SK-N-SH (cell line): ENCODE measurements around the gene IER3IP1. TPM values are rescaled to one million over a fixed set of nuclear protein-coding genes. Genes with fewer than 3 reads are reported as not detected.

ENCODE experiments used
- CTCF ChIA-PET: fragments of 300-600, 350-600 bp; formaldehyde crosslinking; extraction: SDS; loops from one replicate; lab custom pipeline; 2021; lab: Yijun Ruan, JAX
- POLR2A ChIA-PET: fragments of 350-600 bp; sonication (Branson Sonifier 250); formaldehyde crosslinking; extraction: SDS; loops from one replicate; lab custom pipeline; 2020; ENCODE audit warnings: antibody characterized with exemption, inconsistent platforms; lab: Yijun Ruan, JAX
- DNase-seq: peaks from one replicate; pipeline ENCODE4 v3.0.0; 2012
- H2AFZ ChIP-seq: fragments of 200-600 bp; sonication (generic); 2 replicates; pipeline ENCODE4 v1.8.1; 2016; ENCODE audit warnings: antibody characterized with exemption, mild to moderate bottlenecking, low read depth
- H3F3A ChIP-seq: fragments of 200-600 bp; sonication (generic); replicated peaks from 2 replicates; pipeline ENCODE3; 2016; ENCODE audit warnings: antibody characterized with exemption, mild to moderate bottlenecking; ENCODE audit not compliant: insufficient read depth
- H3K27ac ChIP-seq, 2 experiments: fragments of 200-500 bp in 1 of 2; fragments of 200-600 bp in 1 of 2; sonication (Bioruptor generic) in 1 of 2; sonication (generic), shearing (Covaris generic) in 1 of 2; 2 replicates each; pipeline versions ENCODE4 v1.5.1 to v1.6.1; 2014 to 2016; ENCODE audit warnings: low read depth in 2 of 2, inconsistent platforms in 1 of 2, low read length in 1 of 2, mild to moderate bottlenecking in 1 of 2, mixed read lengths in 1 of 2
- H3K27me3 ChIP-seq: fragments of 200-600 bp; sonication (generic), shearing (Covaris generic); 2 replicates; pipeline ENCODE4 v1.6.1; 2016; ENCODE audit warnings: mixed run types; ENCODE audit not compliant: insufficient read depth
- H3K36me3 ChIP-seq, 2 experiments: fragments of 200-500 bp in 1 of 2; fragments of 200-600 bp in 1 of 2; sonication (Bioruptor generic) in 1 of 2; sonication (generic) in 1 of 2; replicated peaks in 1 of 2; 2 replicates each; pipeline versions ENCODE3 to v1.5.1; 2014 to 2016; ENCODE audit warnings: low read length in 1 of 2, mild to moderate bottlenecking in 1 of 2; ENCODE audit not compliant: insufficient read depth in 2 of 2, control insufficient read depth in 1 of 2
- H3K4me1 ChIP-seq, 2 experiments: fragments of 200-500 bp in 1 of 2; fragments of 200-600 bp in 1 of 2; sonication (Bioruptor generic) in 1 of 2; sonication (generic), shearing (Covaris generic) in 1 of 2; 2 replicates each; pipeline versions ENCODE4 v1.5.1 to v1.6.1; 2014 to 2016; ENCODE audit warnings: low read depth in 1 of 2, low read length in 1 of 2, mixed run types in 1 of 2; ENCODE audit not compliant: insufficient read depth in 2 of 2, control insufficient read depth in 1 of 2
- H3K4me2 ChIP-seq: fragments of 200-600 bp; sonication (generic), shearing (Covaris generic); 2 replicates; pipeline ENCODE4 v1.6.1; 2017; ENCODE audit warnings: mixed run types
- H3K4me3 ChIP-seq, 2 experiments: fragments of 200-500 bp in 1 of 2; fragments of 200-600 bp in 1 of 2; sonication (Bioruptor generic) in 1 of 2; sonication (generic), shearing (Covaris generic) in 1 of 2; 2 replicates each; pipeline versions ENCODE4 v1.5.1 to v1.8.1; 2014 to 2016; ENCODE audit warnings: low read depth in 2 of 2, inconsistent platforms in 1 of 2, low read length in 1 of 2, mild to moderate bottlenecking in 1 of 2, mixed read lengths in 1 of 2, moderate library complexity in 1 of 2
- H3K79me2 ChIP-seq: fragments of 200-600 bp; sonication (generic); 2 replicates; pipeline ENCODE4 v1.8.1; 2017; ENCODE audit warnings: mild to moderate bottlenecking; ENCODE audit not compliant: insufficient read depth
- H3K9ac ChIP-seq: fragments of 200-600 bp; sonication (generic); 2 replicates; pipeline ENCODE4 v1.6.1; 2017; ENCODE audit warnings: mixed run types
- H3K9me2 ChIP-seq: fragments of 200-600 bp; sonication (generic); 2 replicates; pipeline ENCODE4 v1.6.1; 2017; ENCODE audit warnings: mixed run types
- H3K9me3 ChIP-seq: fragments of 200-600 bp; sonication (generic); 2 replicates; pipeline ENCODE4 v1.6.1; 2017; ENCODE audit warnings: mixed run types, mild to moderate bottlenecking, moderate library complexity
- H4K20me1 ChIP-seq: fragments of 200-600 bp; sonication (generic); 2 replicates; pipeline ENCODE4 v1.6.1; 2017; ENCODE audit warnings: mild to moderate bottlenecking, mixed run types; ENCODE audit not compliant: insufficient read depth
- CHD2 ChIP-seq: fragments of 150-350 bp; IDR thresholded peaks from 2 replicates; pipeline ENCODE4 v1.6.1; 2018; ENCODE audit warnings: low read length; ENCODE audit not compliant: partially characterized antibody
- CTCF ChIP-seq: fragments of 200-600 bp; sonication (generic); IDR thresholded peaks from 2 replicates; pipeline ENCODE4 v1.6.1; 2017; ENCODE audit warnings: antibody characterized with exemption, mild to moderate bottlenecking, moderate library complexity
- EP300 ChIP-seq, 2 experiments: IDR thresholded peaks; 2 replicates each; pipeline versions ENCODE4 v1.4.0 to v1.6.1; 2012; ENCODE audit warnings: borderline replicate concordance in 1 of 2, low read depth in 1 of 2, low read length in 1 of 2
- FOXM1 ChIP-seq: IDR thresholded peaks from 2 replicates; pipeline ENCODE4 v1.4.0; 2012; ENCODE audit warnings: low read depth, mild to moderate bottlenecking
- GABPA ChIP-seq: IDR thresholded peaks from 2 replicates; pipeline ENCODE4 v1.4.0; 2012; ENCODE audit warnings: low read depth, mild to moderate bottlenecking
- JUND ChIP-seq: IDR thresholded peaks from 2 replicates; pipeline ENCODE4 v1.4.0; 2012
- MEF2A ChIP-seq: IDR thresholded peaks from 2 replicates; pipeline ENCODE4 v1.4.0; 2012; ENCODE audit warnings: low read depth, borderline replicate concordance
- NRF1 ChIP-seq: IDR thresholded peaks from 2 replicates; pipeline ENCODE4 v1.6.1; 2012; ENCODE audit warnings: low read depth, mild to moderate bottlenecking, low read length
- POLR2AphosphoS5 ChIP-seq: IDR thresholded peaks from 2 replicates; pipeline ENCODE4 v1.6.1; 2012; ENCODE audit warnings: low read depth, low read length
- RAD21 ChIP-seq: IDR thresholded peaks from 2 replicates; pipeline ENCODE4 v1.6.1; 2012; ENCODE audit warnings: mild to moderate bottlenecking, low read length
- REST ChIP-seq: IDR thresholded peaks from 2 replicates; pipeline ENCODE4 v1.6.1; 2012; ENCODE audit warnings: mild to moderate bottlenecking, low read depth, low read length, moderate library complexity
- RXRA ChIP-seq: IDR thresholded peaks from 2 replicates; pipeline ENCODE4 v1.4.0; 2012; ENCODE audit warnings: low read depth, mild to moderate bottlenecking, borderline replicate concordance
- SIN3A ChIP-seq: IDR thresholded peaks from 2 replicates; pipeline ENCODE4 v1.6.1; 2012; ENCODE audit warnings: low read depth, mild to moderate bottlenecking, low read length, moderate library complexity, borderline replicate concordance
- SMC3 ChIP-seq: IDR thresholded peaks from 2 replicates; pipeline ENCODE4 v1.6.1; 2012; ENCODE audit warnings: low read depth, low read length, improper control_type of control experiment
- TEAD4 ChIP-seq: IDR thresholded peaks from 2 replicates; pipeline ENCODE4 v1.4.0; 2012; ENCODE audit warnings: mild to moderate bottlenecking, borderline replicate concordance; ENCODE audit not compliant: insufficient read depth
- USF1 ChIP-seq: IDR thresholded peaks from 2 replicates; pipeline ENCODE4 v1.4.0; 2012; ENCODE audit warnings: low read depth, borderline replicate concordance
- YY1 ChIP-seq: IDR thresholded peaks from 2 replicates; pipeline ENCODE4 v1.4.0; 2012; ENCODE audit warnings: low read depth, mild to moderate bottlenecking
- WGBS: methylation state at CpG from one replicate; pipeline ENCODE4 v1.1.6; 2017; ENCODE audit warnings: low lambda C conversion rate; 5-methylcytosine and 5-hydroxymethylcytosine counted together
- polyA plus RNA-seq, 3 experiments: library from polyadenylated mRNA; depleted of rRNA; stranded (reverse); fragments of >200 nt; gene quantifications; 2 replicates each; pipeline ENCODE4 v1.2.3, GENCODE V29; 2012
- TF ChIP-seq, protein P1 (sequence below): fragments of 150-350 bp; IDR thresholded peaks from 2 replicates; pipeline ENCODE4 v1.6.1; 2016; ENCODE audit warnings: mild to moderate bottlenecking, low read depth, low read length
- TF ChIP-seq, protein P2 (sequence below): fragments of 150-350 bp; IDR thresholded peaks from 2 replicates; pipeline ENCODE4 v1.6.1; 2017; ENCODE audit warnings: antibody characterized with exemption, low read length, low read depth, borderline replicate concordance

Gene IER3IP1
- polyA plus RNA-seq, 1 of the 3 experiments (the other 2 are of a cell fraction), result 13.7 TPM

DNA sequence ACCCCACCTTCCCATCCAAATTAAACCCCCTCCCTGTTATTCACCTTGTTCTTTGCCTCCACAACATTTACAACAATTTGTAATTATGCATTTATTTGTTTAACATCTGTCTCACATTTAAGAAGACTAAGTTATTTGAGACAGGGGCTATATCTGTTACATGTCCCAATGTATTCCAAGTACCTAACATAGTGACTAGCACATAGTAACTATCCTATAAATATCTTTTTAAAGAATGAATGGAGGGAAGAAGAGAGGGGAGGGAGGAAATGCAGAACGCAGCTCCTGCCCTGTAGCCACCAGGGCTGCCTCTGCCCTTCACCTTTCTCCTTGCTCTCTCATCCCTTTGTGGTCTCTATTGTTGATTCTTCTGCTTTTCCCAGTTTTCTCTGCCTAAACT, 66.4 kb downstream of the IER3IP1 start:
- ChIA-PET CTCF (interaction anchor here (1.2 to 11.0 kb wide), 5 partner anchors 8 to 639 kb away, joined by 4 to 67 read pairs (median 5); no protein-coding TSS in a partner anchor), POLR2A (no interaction called here)
- H3F3A ChIP-seq, result no peaks in the 10 kb centered on the region
- H4K20me1 ChIP-seq, result no peaks in the 10 kb centered on the region
- peaks cover 0 to 10% of the 10 kb centered on the region in 2 experiments; a peak in 1 of 4 replicates for H3K4me1 ChIP-seq
- no peak overlapping the region for H3K4me3 ChIP-seq
- H3K79me2 ChIP-seq, result no peaks in the 10 kb centered on the region
- H3K4me2 ChIP-seq, result no peak overlapping the region
- H3K9me2 ChIP-seq, result no peaks in the 10 kb centered on the region
- WGBS, result 80% methylated on average over 1 of the region's 1 CpG
- no peak overlapping the region for H3K27ac ChIP-seq
- H2AFZ ChIP-seq, result no peak overlapping the region
- no peak for TF ChIP-seq JUND
- TF ChIP-seq SMC3, result no peak
- no peak for TF ChIP-seq REST
- no peak for TF ChIP-seq TEAD4
- TF ChIP-seq USF1, result no peak
- no peak for TF ChIP-seq MEF2A
- no peak for TF ChIP-seq YY1
- no peak for TF ChIP-seq EP300 (IDR thresholded peaks at IDR 0.05; ENCODE audit: borderline replicate concordance in 1 of 2, low read depth in 1 of 2, low read length in 1 of 2)
- TF ChIP-seq, all 33 proteins: peak for 0
- Histone ChIP-seq H3K27me3 (no peaks in the 10 kb centered on the region), H3K36me3 (peaks cover 53 to 95% of the 10 kb centered on the region in 2 experiments), H3K9ac (no peak overlapping the region), H3K9me3 (no peaks in the 10 kb centered on the region)
- DNase-seq, result no peak

GRCh38 chr18:47108998-47109405, 67.2 kb downstream of the IER3IP1 start:
- DNase-seq, result peak; percentile 9
- WGBS, result 82% methylated on average over 7 of the region's 7 CpGs
- CTCF ChIA-PET, result interaction anchor here (1.6 to 11.0 kb wide), 5 partner anchors 8 to 640 kb away, joined by 5 to 67 read pairs (median 5); no protein-coding TSS in a partner anchor
- TF ChIP-seq FOXM1 (no peak), SIN3A (no peak), GABPA (no peak), RXRA (no peak), RAD21 (no peak), CTCF (no peak), SMC3 (no peak), CHD2 (no peak), POLR2AphosphoS5 (no peak), NRF1 (no peak), YY1 (no peak)
- TF ChIP-seq, protein P1, sequence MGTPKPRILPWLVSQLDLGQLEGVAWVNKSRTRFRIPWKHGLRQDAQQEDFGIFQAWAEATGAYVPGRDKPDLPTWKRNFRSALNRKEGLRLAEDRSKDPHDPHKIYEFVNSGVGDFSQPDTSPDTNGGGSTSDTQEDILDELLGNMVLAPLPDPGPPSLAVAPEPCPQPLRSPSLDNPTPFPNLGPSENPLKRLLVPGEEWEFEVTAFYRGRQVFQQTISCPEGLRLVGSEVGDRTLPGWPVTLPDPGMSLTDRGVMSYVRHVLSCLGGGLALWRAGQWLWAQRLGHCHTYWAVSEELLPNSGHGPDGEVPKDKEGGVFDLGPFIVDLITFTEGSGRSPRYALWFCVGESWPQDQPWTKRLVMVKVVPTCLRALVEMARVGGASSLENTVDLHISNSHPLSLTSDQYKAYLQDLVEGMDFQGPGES, result no peak
- TF ChIP-seq, protein P2, sequence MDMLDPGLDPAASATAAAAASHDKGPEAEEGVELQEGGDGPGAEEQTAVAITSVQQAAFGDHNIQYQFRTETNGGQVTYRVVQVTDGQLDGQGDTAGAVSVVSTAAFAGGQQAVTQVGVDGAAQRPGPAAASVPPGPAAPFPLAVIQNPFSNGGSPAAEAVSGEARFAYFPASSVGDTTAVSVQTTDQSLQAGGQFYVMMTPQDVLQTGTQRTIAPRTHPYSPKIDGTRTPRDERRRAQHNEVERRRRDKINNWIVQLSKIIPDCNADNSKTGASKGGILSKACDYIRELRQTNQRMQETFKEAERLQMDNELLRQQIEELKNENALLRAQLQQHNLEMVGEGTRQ, result no peak

More at GRCh38 chr18:47108998-47109405, 67.2 kb downstream of the IER3IP1 start:
- Histone ChIP-seq H3K9ac (no peak overlapping the region), H3K4me1 (peaks cover 0 to 10% of the 10 kb centered on the region in 2 experiments; a peak in 1 of 4 replicates), H3K27ac (no peak overlapping the region; a peak in 1 of 4 replicates), H3K79me2 (no peaks in the 10 kb centered on the region), H3K4me3 (no peak overlapping the region), H4K20me1 (no peaks in the 10 kb centered on the region), H3K36me3 (peaks cover 47 to 95% of the 10 kb centered on the region in 2 experiments), H3K9me3 (no peaks in the 10 kb centered on the region), H3K4me2 (no peak overlapping the region), H3K27me3 (no peaks in the 10 kb centered on the region), H2AFZ (no peak overlapping the region), H3K9me2 (no peaks in the 10 kb centered on the region), H3F3A (no peaks in the 10 kb centered on the region)
- POLR2A ChIA-PET, result no interaction called here
